HEK293T (cell line): Measurements from ENCODE around the gene KRTAP2-2.

ENCODE experiments used
- CTCF ChIA-PET: fragments of 350-600 bp; formaldehyde crosslinking; extraction: SDS; loops from one replicate; lab custom pipeline; 2021; ENCODE audit warnings: antibody characterized with exemption, inconsistent platforms; lab: Yijun Ruan, JAX
- POLR2A ChIA-PET: fragments of 350-600 bp; formaldehyde crosslinking; extraction: SDS; loops from one replicate; lab custom pipeline; 2020; ENCODE audit warnings: antibody characterized with exemption, inconsistent platforms; lab: Yijun Ruan, JAX
- DNase-seq: peaks from one replicate; pipeline ENCODE4 v3.0.0; 2012; ENCODE audit warnings: mixed read lengths; ENCODE audit errors: extremely low spot score
- ARNT ChIP-seq: fragments of 450-650 bp; IDR thresholded peaks from 2 replicates; pipeline ENCODE4 v1.6.1; 2017; ENCODE audit warnings: mild to moderate bottlenecking
- BHLHE40 ChIP-seq: fragments of 450-650 bp; IDR thresholded peaks from 2 replicates; pipeline ENCODE4 v1.6.1; 2016; ENCODE audit warnings: mild to moderate bottlenecking, moderate library complexity, borderline replicate concordance
- CTBP1 ChIP-seq: fragments of 450-650 bp; IDR thresholded peaks from 2 replicates; pipeline ENCODE4 v1.6.1; 2016; ENCODE audit warnings: borderline replicate concordance
- ELF4 ChIP-seq: fragments of 450-650 bp; IDR thresholded peaks from 2 replicates; pipeline ENCODE4 v1.6.1; 2017; ENCODE audit warnings: antibody characterized with exemption
- FOXA1 ChIP-seq: fragments of 450-650 bp; IDR thresholded peaks from 2 replicates; pipeline ENCODE4 v1.6.1; 2016; ENCODE audit warnings: mild to moderate bottlenecking
- FOXK2 ChIP-seq: fragments of 450-650 bp; IDR thresholded peaks from 2 replicates; pipeline ENCODE4 v1.6.1; 2016; ENCODE audit warnings: mild to moderate bottlenecking
- FOXM1 ChIP-seq: fragments of 450-650 bp; IDR thresholded peaks from 2 replicates; pipeline ENCODE4 v1.6.1; 2017; ENCODE audit warnings: mild to moderate bottlenecking, borderline replicate concordance
- HDGF ChIP-seq: fragments of 450-650 bp; IDR thresholded peaks from 2 replicates; pipeline ENCODE4 v1.6.1; 2017; ENCODE audit warnings: antibody characterized with exemption, borderline replicate concordance
- L3MBTL2 ChIP-seq: fragments of 450-650 bp; conservative IDR thresholded peaks from 2 replicates; pipeline ENCODE4 v1.6.1; 2016; ENCODE audit warnings: mild to moderate bottlenecking
- LEF1 ChIP-seq: fragments of 450-650 bp; IDR thresholded peaks from 2 replicates; pipeline ENCODE4 v1.6.1; 2017; ENCODE audit warnings: mild to moderate bottlenecking, borderline replicate concordance
- NFRKB ChIP-seq: fragments of 450-650 bp; IDR thresholded peaks from 2 replicates; pipeline ENCODE4 v1.6.1; 2016; ENCODE audit warnings: mild to moderate bottlenecking, moderate library complexity
- SP1 ChIP-seq: fragments of 450-650 bp; IDR thresholded peaks from 2 replicates; pipeline ENCODE4 v1.6.1; 2017
- SUZ12 ChIP-seq: fragments of 450-650 bp; IDR thresholded peaks from 2 replicates; pipeline ENCODE4 v1.6.1; 2016; ENCODE audit warnings: mild to moderate bottlenecking
- TARDBP ChIP-seq: fragments of 450-650 bp; IDR thresholded peaks from 2 replicates; pipeline ENCODE4 v1.6.1; 2016
- ZNF384 ChIP-seq: fragments of 450-650 bp; IDR thresholded peaks from 2 replicates; pipeline ENCODE4 v1.6.1; 2016
- TF ChIP-seq, protein P1 (sequence below): fragments of 450-650 bp; IDR thresholded peaks from 2 replicates; pipeline ENCODE4 v1.6.1; 2016

Gene KRTAP2-2

DNA sequence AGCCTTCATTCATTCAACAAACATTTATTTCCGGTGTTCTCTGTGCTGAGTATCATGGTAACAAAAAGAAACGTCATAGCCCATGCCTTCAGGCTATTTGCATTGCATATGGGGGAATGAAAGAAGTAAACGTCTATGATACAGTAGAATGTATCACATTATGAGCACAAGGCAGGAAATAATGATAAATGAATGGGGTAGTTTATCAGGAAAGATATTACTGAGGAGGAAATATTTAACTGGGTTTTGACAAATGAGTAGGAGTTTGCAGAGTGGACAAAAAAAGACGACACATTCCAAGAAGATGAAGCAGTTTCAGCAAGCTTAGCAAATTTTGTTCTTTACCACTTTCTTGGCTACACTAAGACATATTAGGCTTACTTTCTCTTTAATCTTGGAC is 27.6 kb upstream of the KRTAP2-2 start:
- ChIA-PET POLR2A (no interaction called here), CTCF (no interaction called here)
- no peak for TF ChIP-seq NFRKB
- no peak for TF ChIP-seq L3MBTL2
- TF ChIP-seq FOXA1, result no peak
- TF ChIP-seq, protein P1, sequence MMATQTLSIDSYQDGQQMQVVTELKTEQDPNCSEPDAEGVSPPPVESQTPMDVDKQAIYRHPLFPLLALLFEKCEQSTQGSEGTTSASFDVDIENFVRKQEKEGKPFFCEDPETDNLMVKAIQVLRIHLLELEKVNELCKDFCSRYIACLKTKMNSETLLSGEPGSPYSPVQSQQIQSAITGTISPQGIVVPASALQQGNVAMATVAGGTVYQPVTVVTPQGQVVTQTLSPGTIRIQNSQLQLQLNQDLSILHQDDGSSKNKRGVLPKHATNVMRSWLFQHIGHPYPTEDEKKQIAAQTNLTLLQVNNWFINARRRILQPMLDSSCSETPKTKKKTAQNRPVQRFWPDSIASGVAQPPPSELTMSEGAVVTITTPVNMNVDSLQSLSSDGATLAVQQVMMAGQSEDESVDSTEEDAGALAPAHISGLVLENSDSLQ, result no peak
- TF ChIP-seq ARNT, result no peak
- TF ChIP-seq FOXK2, result no peak
- TF ChIP-seq SP1, result no peak
- no peak for TF ChIP-seq BHLHE40
- no peak for TF ChIP-seq LEF1
- no peak for TF ChIP-seq TARDBP
- no peak for TF ChIP-seq HDGF
- TF ChIP-seq SUZ12, result no peak
- TF ChIP-seq CTBP1, result no peak
- no peak for TF ChIP-seq FOXM1
- no peak for DNase-seq

DNA sequence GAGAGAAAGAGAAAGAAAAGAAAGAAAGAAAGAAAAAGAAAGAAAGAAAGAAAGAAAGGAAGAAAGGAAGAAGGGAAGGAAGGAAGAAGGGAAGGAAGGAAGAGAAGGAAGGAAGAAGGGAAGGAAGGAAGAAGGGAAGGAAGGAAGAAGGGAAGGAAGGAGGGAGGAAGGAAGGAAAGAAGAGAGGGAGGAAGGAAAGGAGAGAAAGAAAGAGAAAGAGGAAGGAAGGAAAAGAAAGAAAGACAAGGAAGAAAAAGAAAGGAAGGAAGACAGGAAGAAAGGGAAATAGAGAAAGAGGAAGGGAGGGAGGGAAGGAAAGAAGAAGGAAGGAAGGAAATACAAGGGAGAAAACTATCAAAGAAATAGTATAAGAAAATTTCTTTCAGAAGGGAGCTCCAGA is 21.8 kb upstream of the KRTAP2-2 start:
- no peak for DNase-seq
- ChIA-PET POLR2A (no interaction called here), CTCF (no interaction called here)
- no peak for TF ChIP-seq ZNF384
- no peak for TF ChIP-seq ELF4
- TF ChIP-seq BHLHE40, result no peak
- TF ChIP-seq, protein P1, result no peak
- TF ChIP-seq FOXK2, result no peak
- TF ChIP-seq LEF1, result no peak
- no peak for TF ChIP-seq SUZ12
- TF ChIP-seq FOXA1, result no peak
- no peak for TF ChIP-seq SP1
- no peak for TF ChIP-seq ARNT
- TF ChIP-seq TARDBP, result no peak
- no peak for TF ChIP-seq CTBP1
- TF ChIP-seq FOXM1, result no peak
- no peak for TF ChIP-seq HDGF

DNA sequence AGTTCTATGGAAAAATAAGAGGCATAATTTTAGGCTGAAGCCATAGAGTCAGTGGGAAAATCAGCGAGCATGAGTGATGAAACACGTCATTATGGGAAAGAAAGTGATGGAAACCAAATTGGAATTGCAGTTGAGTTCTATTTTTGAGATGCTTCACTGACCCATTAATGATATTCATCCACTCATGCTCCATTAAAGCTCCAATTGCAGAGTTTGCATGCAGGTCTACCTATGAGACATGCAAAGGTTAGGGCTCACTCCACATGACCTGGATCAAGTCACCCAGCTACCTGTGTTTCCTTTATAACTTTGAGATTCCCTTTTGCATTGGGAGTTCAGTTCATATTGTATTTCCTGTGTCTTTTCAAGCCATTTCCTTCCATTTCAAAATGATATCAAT is 18.6 kb upstream of the KRTAP2-2 start:
- DNase-seq, result no peak
- ChIA-PET CTCF (no interaction called here), POLR2A (no interaction called here)
- no peak for TF ChIP-seq ZNF384
- no peak for TF ChIP-seq LEF1
- TF ChIP-seq FOXA1, result no peak
- no peak for TF ChIP-seq BHLHE40
- TF ChIP-seq SP1, result no peak
- no peak for TF ChIP-seq FOXM1
- no peak for TF ChIP-seq FOXK2
- no peak for TF ChIP-seq ELF4

DNA sequence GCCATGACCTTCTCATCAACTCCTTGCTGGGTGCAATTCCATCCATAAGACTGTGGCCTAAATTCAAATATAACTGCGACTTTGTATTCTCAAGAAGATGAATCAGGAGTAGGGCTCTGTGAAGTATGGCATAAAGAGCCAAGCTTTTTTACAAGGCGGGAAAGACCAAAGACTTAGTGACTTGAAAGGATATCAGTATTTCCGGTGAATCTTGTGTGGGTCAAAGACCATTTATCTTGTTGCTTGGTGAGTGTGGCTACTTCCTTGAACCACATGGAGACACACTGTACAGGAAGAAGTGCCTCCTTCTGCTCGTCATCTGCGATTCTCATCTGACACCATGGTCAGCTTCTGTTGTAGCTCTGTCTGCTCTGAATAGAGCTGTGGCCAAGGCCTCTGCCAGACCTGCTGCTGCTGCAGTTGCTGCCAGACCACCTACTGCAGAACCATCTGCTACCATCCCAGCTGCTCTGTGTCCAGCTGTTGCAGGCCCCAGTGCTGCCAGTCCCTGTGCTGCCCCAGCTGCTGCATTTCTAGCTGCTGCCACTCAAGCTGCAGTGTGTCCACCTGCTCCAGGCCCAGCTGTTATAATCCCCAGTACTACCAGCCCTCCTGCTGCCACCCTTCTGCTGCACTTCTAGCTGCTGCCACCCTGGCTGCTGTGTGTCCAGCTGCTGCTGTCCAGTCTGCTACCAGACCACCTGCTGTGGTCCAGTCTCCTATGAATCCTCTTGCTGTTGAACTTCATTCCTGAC is 16.8 kb upstream of the KRTAP2-2 start:
- ChIA-PET POLR2A (no interaction called here), CTCF (no interaction called here)
- no peak for DNase-seq
- TF ChIP-seq ARNT (no peak), ZNF384 (no peak), LEF1 (no peak), FOXA1 (no peak), HDGF (no peak), FOXK2 (no peak), ELF4 (no peak), CTBP1 (no peak), NFRKB (no peak), L3MBTL2 (no peak), TARDBP (no peak), SP1 (no peak), FOXM1 (no peak), BHLHE40 (no peak), SUZ12 (no peak)
- TF ChIP-seq, protein P1, result no peak

DNA sequence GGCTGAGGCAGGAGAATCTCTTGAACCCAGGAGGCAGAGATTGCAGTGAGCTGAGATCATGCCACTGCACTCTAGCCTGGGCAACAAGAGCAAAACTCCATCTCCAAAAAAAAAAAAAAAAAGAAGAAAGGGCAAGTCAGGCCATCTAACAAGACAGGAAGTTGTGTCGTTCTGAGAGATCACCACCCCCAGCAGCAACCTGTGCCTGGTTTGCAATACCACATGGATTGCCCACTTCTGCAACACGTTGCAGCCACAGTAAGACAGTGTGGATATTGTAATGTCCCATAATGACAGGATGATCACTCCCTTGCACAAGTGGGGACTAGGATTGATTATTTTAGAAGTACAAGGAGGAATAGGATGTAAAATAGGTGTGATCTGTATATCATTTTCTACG is 14.0 kb upstream of the KRTAP2-2 start:
- no peak for DNase-seq
- TF ChIP-seq HDGF, result no peak
- no peak for TF ChIP-seq FOXM1
- TF ChIP-seq, protein P1, result no peak
- TF ChIP-seq L3MBTL2, result no peak
- POLR2A ChIA-PET, result no interaction called here
- CTCF ChIA-PET, result no interaction called here

DNA sequence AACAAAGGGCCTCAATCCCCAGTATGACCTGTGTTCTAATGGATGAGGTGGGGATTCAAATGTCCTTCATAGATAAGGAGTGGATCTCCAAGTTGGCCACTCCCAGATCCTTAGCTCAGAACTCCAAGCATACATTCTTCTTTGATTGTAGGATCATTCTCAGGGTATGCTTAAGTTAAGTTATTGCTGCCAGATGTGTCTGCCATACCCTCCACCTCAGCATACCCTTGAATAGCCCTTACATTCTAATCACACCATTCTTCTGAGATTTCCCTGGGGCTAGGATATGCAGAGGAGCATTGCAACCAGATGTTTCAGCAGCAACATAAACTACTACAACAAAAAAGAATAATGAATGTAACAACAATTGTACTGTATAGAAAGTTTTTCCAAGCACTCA is 12.3 kb upstream of the KRTAP2-2 start:
- TF ChIP-seq NFRKB (no peak), LEF1 (no peak), FOXK2 (no peak), L3MBTL2 (no peak), ZNF384 (no peak), HDGF (no peak), TARDBP (no peak), FOXM1 (no peak), SUZ12 (no peak), ARNT (no peak), CTBP1 (no peak), BHLHE40 (no peak), SP1 (no peak), ELF4 (no peak), FOXA1 (no peak)
- TF ChIP-seq, protein P1, result no peak
- ChIA-PET CTCF (no interaction called here), POLR2A (no interaction called here)
- no peak for DNase-seq
